Measurements from ENCODE around the gene SURF1. TPM values are rescaled to one million over a fixed set of nuclear protein-coding genes. Genes with fewer than 3 reads are reported as not detected.

Gene SURF1
- total RNA-seq, 1 experiment from 2014 or later: 45.6 TPM

- Histone ChIP-seq H3K27ac (ENCODE audit: low read length) (no peak overlapping the region), H3K36me3 (ENCODE audit: control insufficient read depth, insufficient read depth, low read length) (no peaks in the 10 kb centered on the region; the same call in 1 of the 2 replicates), H3K4me1 (ENCODE audit: control insufficient read depth, insufficient read depth, low read length) (no peaks in the 10 kb centered on the region; the same call in 1 of the 2 replicates), H3K4me3 (ENCODE audit: low read depth in 2 of 2, low read length in 2 of 2) (no peak overlapping the region), H3K9me3 (ENCODE audit: control insufficient read depth, insufficient read depth, low read depth, low read length) (no peaks in the 10 kb centered on the region), H3K27me3 (ENCODE audit: control insufficient read depth, insufficient read depth, low read length) (no peaks in the 10 kb centered on the region)
- ChIA-PET POLR2A (no interaction called here), CTCF (no interaction called here)
- no TSS peak for BruUV-seq (replicated peaks)
- DNase-seq (ENCODE audit: low read depth, low spot score) (no peak), ATAC-seq (no peak)
- in situ Hi-C loops (cut with HindIII; ENCODE audit: low pct_unique_long_range_greater_than_20kb, low sequenced_read_pairs) (no loop called here), intact Hi-C loops (cut with micrococcal nuclease; ENCODE audit: unreplicated experiment) (no loop called here)
- no peak for TF ChIP-seq POLR2AphosphoS5 (IDR thresholded peaks at IDR 0.05; ENCODE audit: low read depth, low read length)
Observed at GRCh38 chr9:133340916-133341315, 15.4 kb downstream of the SURF1 start.

DNA sequence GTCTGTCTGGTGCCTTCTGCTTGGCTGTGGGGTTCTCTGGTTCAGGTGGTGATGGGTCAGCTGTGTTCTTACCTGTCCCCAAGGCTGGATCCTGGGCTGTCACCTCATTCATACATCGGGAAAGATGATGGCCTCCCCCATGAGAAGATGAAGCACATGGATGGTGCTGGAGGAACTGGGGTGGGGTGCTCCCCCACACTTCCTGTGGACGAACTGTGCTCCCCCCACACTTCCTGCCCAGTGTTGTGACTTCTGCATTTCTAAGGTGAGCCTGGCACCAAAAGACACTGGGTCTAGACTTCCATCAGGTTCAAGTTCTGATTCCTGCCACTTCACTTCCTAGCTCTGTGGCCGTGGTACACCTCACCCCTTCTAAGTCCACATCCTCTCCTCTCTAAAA lies 16.0 kb downstream of the SURF1 start:
- no peaks in the 10 kb centered on the region for H3K9me3 ChIP-seq (ENCODE audit: control insufficient read depth, insufficient read depth, low read depth, low read length)
- TF ChIP-seq SIN3A (IDR thresholded peaks at IDR 0.05; ENCODE audit: borderline replicate concordance, insufficient read depth, low read depth, low read length) (no peak), TCF7L2 (IDR thresholded peaks at IDR 0.05; ENCODE audit: low read depth, low read length) (no peak), REST (IDR thresholded peaks at IDR 0.05; ENCODE audit: insufficient read depth in 1 of 2, low read depth in 2 of 2, low read length in 1 of 2) (no peak), POLR2AphosphoS5 (IDR thresholded peaks at IDR 0.05; ENCODE audit: low read depth, low read length) (no peak)
- TF ChIP-seq, protein P1, sequence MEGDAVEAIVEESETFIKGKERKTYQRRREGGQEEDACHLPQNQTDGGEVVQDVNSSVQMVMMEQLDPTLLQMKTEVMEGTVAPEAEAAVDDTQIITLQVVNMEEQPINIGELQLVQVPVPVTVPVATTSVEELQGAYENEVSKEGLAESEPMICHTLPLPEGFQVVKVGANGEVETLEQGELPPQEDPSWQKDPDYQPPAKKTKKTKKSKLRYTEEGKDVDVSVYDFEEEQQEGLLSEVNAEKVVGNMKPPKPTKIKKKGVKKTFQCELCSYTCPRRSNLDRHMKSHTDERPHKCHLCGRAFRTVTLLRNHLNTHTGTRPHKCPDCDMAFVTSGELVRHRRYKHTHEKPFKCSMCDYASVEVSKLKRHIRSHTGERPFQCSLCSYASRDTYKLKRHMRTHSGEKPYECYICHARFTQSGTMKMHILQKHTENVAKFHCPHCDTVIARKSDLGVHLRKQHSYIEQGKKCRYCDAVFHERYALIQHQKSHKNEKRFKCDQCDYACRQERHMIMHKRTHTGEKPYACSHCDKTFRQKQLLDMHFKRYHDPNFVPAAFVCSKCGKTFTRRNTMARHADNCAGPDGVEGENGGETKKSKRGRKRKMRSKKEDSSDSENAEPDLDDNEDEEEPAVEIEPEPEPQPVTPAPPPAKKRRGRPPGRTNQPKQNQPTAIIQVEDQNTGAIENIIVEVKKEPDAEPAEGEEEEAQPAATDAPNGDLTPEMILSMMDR (IDR thresholded peaks at IDR 0.05): no peak
- ATAC-seq (no peak), DNase-seq (ENCODE audit: low read depth, low spot score) (no peak)
- H3K27ac ChIP-seq (ENCODE audit: low read length): no peak overlapping the region
- H3K4me3 ChIP-seq (ENCODE audit: low read depth in 2 of 2, low read length in 2 of 2): no peak overlapping the region
- POLR2A ChIA-PET: no interaction called here
- H3K36me3 ChIP-seq (ENCODE audit: control insufficient read depth, insufficient read depth, low read length): peaks cover 3% of the 10 kb centered on the region
- in situ Hi-C loops (cut with HindIII; ENCODE audit: low pct_unique_long_range_greater_than_20kb, low sequenced_read_pairs) (no loop called here), intact Hi-C loops (cut with micrococcal nuclease; ENCODE audit: unreplicated experiment) (no loop called here)
- H3K27me3 ChIP-seq (ENCODE audit: control insufficient read depth, insufficient read depth, low read length): no peaks in the 10 kb centered on the region
- H3K4me1 ChIP-seq (ENCODE audit: control insufficient read depth, insufficient read depth, low read length): no peaks in the 10 kb centered on the region; the same call in 1 of the 2 replicates
- BruUV-seq (replicated peaks): no TSS peak
- CTCF ChIA-PET: no interaction called here

DNA sequence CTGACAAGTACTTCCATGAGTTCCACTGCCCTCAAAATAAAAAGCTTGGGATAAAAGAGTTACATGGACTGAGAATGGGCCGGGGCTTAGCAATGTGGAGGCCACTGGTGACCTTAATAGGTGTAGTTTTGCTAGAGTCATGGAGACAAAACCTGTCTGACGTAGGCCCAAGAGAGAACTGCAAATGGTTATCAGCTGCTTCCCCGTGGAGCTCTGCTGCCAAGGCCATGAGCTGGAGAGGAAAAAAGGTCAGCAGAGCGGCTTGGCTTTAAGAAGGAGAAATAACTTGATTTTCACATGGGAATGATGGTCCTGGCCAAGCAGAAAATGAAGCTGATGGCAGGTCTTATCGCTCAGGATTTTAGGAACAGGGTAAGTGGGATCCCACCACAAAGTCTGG lies 16.6 kb downstream of the SURF1 start:
- Histone ChIP-seq H3K27me3 (ENCODE audit: control insufficient read depth, insufficient read depth, low read length) (no peaks in the 10 kb centered on the region), H3K4me3 (ENCODE audit: low read depth in 2 of 2, low read length in 2 of 2) (no peak overlapping the region), H3K4me1 (ENCODE audit: control insufficient read depth, insufficient read depth, low read length) (peaks cover 2% of the 10 kb centered on the region), H3K9me3 (ENCODE audit: control insufficient read depth, insufficient read depth, low read depth, low read length) (no peaks in the 10 kb centered on the region), H3K36me3 (ENCODE audit: control insufficient read depth, insufficient read depth, low read length) (peaks cover 4% of the 10 kb centered on the region), H3K27ac (ENCODE audit: low read length) (no peak overlapping the region)
- DNase-seq (ENCODE audit: low read depth, low spot score) (no peak), ATAC-seq (no peak)
- ChIA-PET POLR2A (interaction anchor here (0.6 kb wide), 1 partner anchor 44 kb away, joined by 14 read pairs; no protein-coding TSS in a partner anchor), CTCF (no interaction called here)
- intact Hi-C loops (cut with micrococcal nuclease; ENCODE audit: unreplicated experiment): no loop called here
- no TSS peak for BruUV-seq (replicated peaks)
- no peak for TF ChIP-seq TCF7L2 (IDR thresholded peaks at IDR 0.05; ENCODE audit: low read depth, low read length)
- no peak for TF ChIP-seq POLR2AphosphoS5 (IDR thresholded peaks at IDR 0.05; ENCODE audit: low read depth, low read length)
- no peak for TF ChIP-seq REST (IDR thresholded peaks at IDR 0.05; ENCODE audit: insufficient read depth in 1 of 2, low read depth in 2 of 2, low read length in 1 of 2)
- no peak for TF ChIP-seq SIN3A (IDR thresholded peaks at IDR 0.05; ENCODE audit: borderline replicate concordance, insufficient read depth, low read depth, low read length)
- TF ChIP-seq, protein P1 (IDR thresholded peaks at IDR 0.05): no peak
- in situ Hi-C loops (cut with HindIII; ENCODE audit: low pct_unique_long_range_greater_than_20kb, low sequenced_read_pairs): no loop called here
